AG04450 (cell line): ENCODE data around the gene TRPM4. TPM values are rescaled to one million over a fixed set of nuclear protein-coding genes. Genes with fewer than 3 reads are reported as not detected.
A peak's percentile ranks its signal among the peaks of the same experiment; 100 is the strongest.

Experiments used
- CTCF ChIA-PET: fragments of 300-600, 350-600 bp; formaldehyde crosslinking; extraction: SDS; loops from one replicate; lab custom pipeline; 2022; ENCODE audit warnings: antibody characterized with exemption, inconsistent platforms; lab: Charles Lee
- POLR2A ChIA-PET: fragments of 350-600 bp; formaldehyde crosslinking; extraction: SDS; loops from one replicate; lab custom pipeline; 2021; ENCODE audit warnings: antibody characterized with exemption, inconsistent platforms; lab: Yijun Ruan, JAX
- DNase-seq: peaks from one replicate; pipeline ENCODE4 v3.0.0-alpha.2; 2011; ENCODE audit warnings: low read depth, low spot score
- H3K27ac ChIP-seq: one replicate; pipeline ENCODE4 v1.5.1; 2012; ENCODE audit warnings: low read depth, low read length, control low read depth
- H3K27me3 ChIP-seq: one replicate; pipeline ENCODE4 v1.6.0; 2012; ENCODE audit warnings: low read length; ENCODE audit not compliant: control insufficient read depth, insufficient read depth
- H3K4me3 ChIP-seq: 2 replicates; pipeline ENCODE4 v1.5.1; 2011; ENCODE audit warnings: mild to moderate bottlenecking, low read depth, low read length, control low read depth
- H3K9me3 ChIP-seq: 2 replicates; pipeline ENCODE4 v1.5.1; 2012; ENCODE audit warnings: low read length; ENCODE audit not compliant: control insufficient read depth, insufficient read depth
- CTCF ChIP-seq: IDR thresholded peaks from 2 replicates; pipeline ENCODE4 v1.5.1; 2011; ENCODE audit warnings: low read depth, low read length, control low read depth, inconsistent platforms
- polyA plus RNA-seq: library from polyadenylated mRNA; depleted of rRNA; stranded (reverse); fragments of >200 nt; gene quantifications from 2 replicates; pipeline ENCODE4 v1.2.3, GENCODE V29; 2011

TRPM4 gene
- polyA plus RNA-seq, 1 experiment, result 4.3 TPM

GRCh38 chr19:49148044-49148682 lies 9.4 kb upstream of the TRPM4 start:
- no peak for TF ChIP-seq CTCF
- no peak overlapping the region for H3K27ac ChIP-seq
- no peak overlapping the region for H3K4me3 ChIP-seq
- POLR2A ChIA-PET, result no interaction called here
- CTCF ChIA-PET, result interaction anchor here (0.7 to 2.5 kb wide), 2 partner anchors 50 to 51 kb away, joined by 3 to 13 read pairs; no protein-coding TSS in a partner anchor
- no peaks in the 10 kb centered on the region for H3K27me3 ChIP-seq
- H3K9me3 ChIP-seq, result peaks cover 5% of the 10 kb centered on the region; the same call in 1 of the 2 replicates
- DNase-seq, result no peak

- ChIA-PET CTCF (interaction anchor here (1.0 to 1.2 kb wide), 2 partner anchors 51 to 77 kb away, joined by 3 to 8 read pairs; no protein-coding TSS in a partner anchor), POLR2A (interaction anchor here (0.7 to 1.2 kb wide), 2 partner anchors 29 to 34 kb away, joined by 3 to 4 read pairs; no protein-coding TSS in a partner anchor)
- Histone ChIP-seq H3K27ac (peak overlapping the region; percentile 31), H3K27me3 (no peaks in the 10 kb centered on the region), H3K4me3 (peak overlapping the region; percentile 93), H3K9me3 (peaks cover 5% of the 10 kb centered on the region; the same call in 1 of the 2 replicates)
- DNase-seq, result peak; percentile 76
- TF ChIP-seq CTCF, result no peak
Observed at GRCh38 chr19:49148784-49149651, 8.6 kb upstream of the TRPM4 start.

- CTCF ChIA-PET, result interaction anchor here (1.0 to 1.2 kb wide), 2 partner anchors 52 to 77 kb away, joined by 3 to 8 read pairs; no protein-coding TSS in a partner anchor
- Histone ChIP-seq H3K4me3 (peak overlapping the region; percentile 93), H3K9me3 (peaks cover 8% of the 10 kb centered on the region; the same call in 1 of the 2 replicates), H3K27ac (peak overlapping the region; percentile 47), H3K27me3 (no peaks in the 10 kb centered on the region)
- POLR2A ChIA-PET, result interaction anchor here (1.2 kb wide), 2 partner anchors 29 to 36 kb away, joined by 3 to 4 read pairs; partner anchors contain the start of gene LIN7B
- no peak for TF ChIP-seq CTCF
- DNase-seq, result peak; percentile 70
Observed at GRCh38 chr19:49149652-49150105, 7.9 kb upstream of the TRPM4 start.

GRCh38 chr19:49150106-49150943 lies 7.3 kb upstream of the TRPM4 start:
- DNase-seq, result no peak
- H3K27ac ChIP-seq, result peak overlapping the region; percentile 47
- POLR2A ChIA-PET, result interaction anchor here (0.5 to 1.2 kb wide), 7 partner anchors 17 to 133 kb away, joined by 3 to 6 read pairs (median 4); partner anchors contain the start of gene LIN7B
- CTCF ChIA-PET, result interaction anchor here (1.2 kb wide), 2 partner anchors 50 to 76 kb away, joined by 3 to 6 read pairs; no protein-coding TSS in a partner anchor
- TF ChIP-seq CTCF, result no peak
- peak overlapping the region; percentile 93 for H3K4me3 ChIP-seq
- peaks cover 9% of the 10 kb centered on the region; the same call in 1 of the 2 replicates for H3K9me3 ChIP-seq
- H3K27me3 ChIP-seq, result no peaks in the 10 kb centered on the region
